Thyroid gland (tissue), 4 donors: ENCODE results near the gene PRPF40B.

Experiments used
- POLR2A ChIP-seq, 2 donors: fragments of 450-650 bp; IDR thresholded peaks; one replicate each; pipeline ENCODE4 v1.6.1; 2017; ENCODE audit warnings: antibody characterized with exemption in 2 of 2, mild to moderate bottlenecking in 2 of 2, moderate library complexity in 1 of 2
- TF ChIP-seq, protein P1 (sequence below), 6 experiments: fragments of 200-600 bp in 3 of 6; fragments of 450-650 bp in 3 of 6; sonication (generic) in 3 of 6; IDR thresholded peaks; one replicate each; pipeline ENCODE4 v1.5.1; 2016 to 2019; ENCODE audit warnings: antibody characterized with exemption in 6 of 6, mild to moderate bottlenecking in 2 of 6, inconsistent platforms in 1 of 6, moderate library complexity in 1 of 6

DNA sequence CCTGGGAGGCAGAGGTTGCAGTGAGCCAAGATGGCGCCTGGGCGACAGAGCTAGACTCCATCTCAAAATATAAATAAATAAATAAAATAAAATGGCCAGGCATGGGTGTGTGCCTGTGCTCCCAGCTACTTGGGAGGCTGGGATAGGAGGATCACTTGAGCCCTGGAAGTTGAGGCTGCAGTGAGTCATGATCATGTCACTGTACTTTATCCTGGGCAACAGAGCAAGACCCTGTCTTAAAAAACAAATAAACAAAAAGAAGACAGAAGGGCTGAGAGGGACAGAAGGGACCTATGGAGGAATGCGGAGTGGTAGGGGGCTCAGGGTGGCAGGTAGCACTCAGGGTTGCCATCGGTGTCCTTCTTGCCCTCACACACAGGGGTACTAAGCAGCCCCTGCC lies 40.8 kb downstream of the PRPF40B start:
- TF ChIP-seq, protein P1, sequence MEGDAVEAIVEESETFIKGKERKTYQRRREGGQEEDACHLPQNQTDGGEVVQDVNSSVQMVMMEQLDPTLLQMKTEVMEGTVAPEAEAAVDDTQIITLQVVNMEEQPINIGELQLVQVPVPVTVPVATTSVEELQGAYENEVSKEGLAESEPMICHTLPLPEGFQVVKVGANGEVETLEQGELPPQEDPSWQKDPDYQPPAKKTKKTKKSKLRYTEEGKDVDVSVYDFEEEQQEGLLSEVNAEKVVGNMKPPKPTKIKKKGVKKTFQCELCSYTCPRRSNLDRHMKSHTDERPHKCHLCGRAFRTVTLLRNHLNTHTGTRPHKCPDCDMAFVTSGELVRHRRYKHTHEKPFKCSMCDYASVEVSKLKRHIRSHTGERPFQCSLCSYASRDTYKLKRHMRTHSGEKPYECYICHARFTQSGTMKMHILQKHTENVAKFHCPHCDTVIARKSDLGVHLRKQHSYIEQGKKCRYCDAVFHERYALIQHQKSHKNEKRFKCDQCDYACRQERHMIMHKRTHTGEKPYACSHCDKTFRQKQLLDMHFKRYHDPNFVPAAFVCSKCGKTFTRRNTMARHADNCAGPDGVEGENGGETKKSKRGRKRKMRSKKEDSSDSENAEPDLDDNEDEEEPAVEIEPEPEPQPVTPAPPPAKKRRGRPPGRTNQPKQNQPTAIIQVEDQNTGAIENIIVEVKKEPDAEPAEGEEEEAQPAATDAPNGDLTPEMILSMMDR (IDR thresholded peaks at IDR 0.05), result no peak
- TF ChIP-seq POLR2A (IDR thresholded peaks at IDR 0.05), result no peak
